ENCODE measurements around the gene DIDO1.

Gene DIDO1

DNA sequence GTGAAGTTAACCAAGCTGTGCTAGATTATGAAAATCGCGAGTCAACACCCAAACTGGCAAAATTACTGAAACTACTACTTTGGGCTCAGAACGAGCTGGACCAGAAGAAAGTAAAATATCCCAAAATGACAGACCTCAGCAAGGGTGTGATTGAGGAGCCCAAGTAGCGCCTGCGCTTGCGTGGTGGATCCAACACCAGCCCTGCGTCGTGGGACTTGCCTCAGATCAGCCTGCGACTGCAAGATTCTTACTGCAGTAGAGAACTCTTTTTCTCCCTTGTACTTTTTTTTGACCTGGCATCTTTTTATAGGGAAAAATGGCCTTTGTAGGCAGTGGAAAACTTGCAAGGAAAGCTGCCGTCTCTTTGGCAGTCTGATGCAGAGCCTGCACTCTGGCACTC, 18.4 kb upstream of the DIDO1 start:
- TF ChIP-seq, protein P1, sequence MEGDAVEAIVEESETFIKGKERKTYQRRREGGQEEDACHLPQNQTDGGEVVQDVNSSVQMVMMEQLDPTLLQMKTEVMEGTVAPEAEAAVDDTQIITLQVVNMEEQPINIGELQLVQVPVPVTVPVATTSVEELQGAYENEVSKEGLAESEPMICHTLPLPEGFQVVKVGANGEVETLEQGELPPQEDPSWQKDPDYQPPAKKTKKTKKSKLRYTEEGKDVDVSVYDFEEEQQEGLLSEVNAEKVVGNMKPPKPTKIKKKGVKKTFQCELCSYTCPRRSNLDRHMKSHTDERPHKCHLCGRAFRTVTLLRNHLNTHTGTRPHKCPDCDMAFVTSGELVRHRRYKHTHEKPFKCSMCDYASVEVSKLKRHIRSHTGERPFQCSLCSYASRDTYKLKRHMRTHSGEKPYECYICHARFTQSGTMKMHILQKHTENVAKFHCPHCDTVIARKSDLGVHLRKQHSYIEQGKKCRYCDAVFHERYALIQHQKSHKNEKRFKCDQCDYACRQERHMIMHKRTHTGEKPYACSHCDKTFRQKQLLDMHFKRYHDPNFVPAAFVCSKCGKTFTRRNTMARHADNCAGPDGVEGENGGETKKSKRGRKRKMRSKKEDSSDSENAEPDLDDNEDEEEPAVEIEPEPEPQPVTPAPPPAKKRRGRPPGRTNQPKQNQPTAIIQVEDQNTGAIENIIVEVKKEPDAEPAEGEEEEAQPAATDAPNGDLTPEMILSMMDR (IDR thresholded peaks at IDR 0.05) = no peak
- TF ChIP-seq ZFX (IDR thresholded peaks at IDR 0.05; ENCODE audit: borderline replicate concordance) = no peak
- no peak overlapping the region for H3K27ac ChIP-seq

DNA sequence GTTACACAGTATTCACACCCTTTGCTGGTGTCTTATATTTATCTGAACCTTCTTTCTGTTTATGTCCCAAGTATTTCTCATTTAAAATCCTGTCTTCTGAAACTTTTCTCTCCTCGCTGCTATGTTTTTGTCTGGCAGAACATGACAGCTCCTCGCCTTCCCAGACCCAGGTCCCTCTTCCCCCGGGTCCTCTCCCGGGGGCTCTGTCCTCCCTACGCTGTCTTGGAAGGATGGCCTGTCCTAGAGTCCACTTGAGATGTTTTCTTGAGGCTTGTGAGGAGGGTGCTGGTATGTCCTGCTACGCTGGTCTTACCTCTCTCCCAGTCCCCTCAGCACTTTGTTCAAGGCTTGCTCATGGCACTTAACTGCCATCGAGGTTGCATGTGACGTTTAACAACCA, 17.9 kb upstream of the DIDO1 start:
- TF ChIP-seq, protein P1 (IDR thresholded peaks at IDR 0.05) = no peak
- TF ChIP-seq ZFX (IDR thresholded peaks at IDR 0.05; ENCODE audit: borderline replicate concordance) = no peak
- H3K27ac ChIP-seq = no peak overlapping the region

DNA sequence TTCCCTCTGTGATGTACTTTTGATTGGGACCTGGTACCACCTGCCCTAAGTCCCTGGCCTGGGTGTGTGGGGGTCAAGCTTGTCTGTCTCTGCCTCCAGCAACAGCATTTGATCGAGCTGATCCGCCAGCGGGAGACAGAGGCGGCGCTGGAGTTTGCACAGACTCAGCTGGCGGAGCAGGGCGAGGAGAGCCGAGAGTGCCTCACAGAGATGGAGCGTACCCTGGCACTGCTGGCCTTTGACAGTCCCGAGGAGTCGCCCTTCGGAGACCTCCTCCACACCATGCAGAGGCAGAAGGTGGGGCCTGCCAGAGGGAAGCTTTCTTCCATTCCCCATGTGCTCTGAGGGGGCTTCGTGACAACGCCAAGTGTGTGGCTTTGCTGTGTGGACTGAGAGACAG, 17.1 kb upstream of the DIDO1 start:
- TF ChIP-seq, protein P1 (IDR thresholded peaks at IDR 0.05) = no peak
- no peak for TF ChIP-seq ZFX (IDR thresholded peaks at IDR 0.05; ENCODE audit: borderline replicate concordance)
- H3K27ac ChIP-seq = no peak overlapping the region

DNA sequence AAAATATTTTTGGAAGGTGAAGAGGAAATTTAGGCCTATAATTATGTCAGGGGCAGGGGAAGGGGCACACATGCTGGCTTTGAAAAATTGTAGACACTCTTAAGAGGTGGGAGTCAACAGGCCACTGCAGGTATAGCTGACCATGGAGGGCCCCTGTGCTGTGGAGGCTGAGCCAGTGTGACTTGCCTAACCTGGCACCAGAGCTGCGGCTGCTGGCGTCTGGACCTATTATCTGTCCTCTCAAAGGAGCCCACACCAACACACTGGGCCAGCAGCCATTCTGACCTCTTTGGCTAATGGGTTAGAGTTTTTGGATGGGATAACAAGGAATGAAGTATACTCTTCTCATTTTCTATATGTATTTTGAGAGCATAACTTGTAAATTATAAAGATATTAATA, 16.2 kb upstream of the DIDO1 start:
- no peak overlapping the region for H3K27ac ChIP-seq
- TF ChIP-seq ZFX (IDR thresholded peaks at IDR 0.05; ENCODE audit: borderline replicate concordance) = no peak
- TF ChIP-seq, protein P1 (IDR thresholded peaks at IDR 0.05) = no peak

DNA sequence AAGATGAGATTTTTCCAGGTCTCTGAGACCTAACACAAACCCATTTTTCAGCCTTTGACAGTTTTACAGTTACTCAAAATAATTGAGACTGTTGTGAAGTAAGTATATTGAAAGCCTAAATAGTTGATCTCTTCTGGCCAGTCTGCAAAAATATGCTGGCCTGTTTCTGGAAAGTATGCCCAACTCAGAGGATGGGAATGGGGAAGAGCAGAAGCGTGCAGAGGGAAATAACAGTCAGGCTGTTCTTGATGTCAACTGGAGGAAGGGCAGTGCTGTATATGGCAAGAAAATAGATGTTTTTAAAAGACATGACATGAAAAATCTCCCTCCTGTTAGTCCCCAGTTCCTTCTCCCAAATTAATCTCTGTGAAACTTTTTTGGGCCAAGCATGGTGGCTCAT, 15.5 kb upstream of the DIDO1 start:
- TF ChIP-seq ZFX (IDR thresholded peaks at IDR 0.05; ENCODE audit: borderline replicate concordance) = no peak
- TF ChIP-seq, protein P1 (IDR thresholded peaks at IDR 0.05) = no peak

DNA sequence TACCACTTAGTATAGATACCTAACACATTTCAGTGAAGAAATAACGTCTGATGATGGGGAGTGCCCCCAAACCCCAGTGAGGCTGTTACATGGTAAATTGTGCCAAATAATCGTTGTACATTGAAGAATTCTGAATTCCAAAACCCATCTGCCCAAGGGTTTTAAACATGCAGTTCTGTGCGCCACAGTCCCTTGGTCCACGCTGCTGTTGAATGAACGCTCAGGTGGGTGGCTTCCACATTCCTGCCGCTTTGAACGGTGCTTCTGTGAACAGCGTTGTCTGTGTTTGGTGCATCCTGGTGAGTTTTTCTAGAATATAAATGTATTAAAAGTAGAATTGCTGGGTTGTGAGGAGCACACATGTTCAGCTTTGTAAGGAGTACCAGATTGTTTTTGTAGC, 14.6 kb upstream of the DIDO1 start:
- TF ChIP-seq ZFX (IDR thresholded peaks at IDR 0.05; ENCODE audit: borderline replicate concordance) = no peak
- TF ChIP-seq, protein P1 (IDR thresholded peaks at IDR 0.05) = no peak
- H3K27ac ChIP-seq = no peak overlapping the region

More for the DNA sequence above, 15.5 kb upstream of the DIDO1 start:
- no peak overlapping the region for H3K27ac ChIP-seq

DNA sequence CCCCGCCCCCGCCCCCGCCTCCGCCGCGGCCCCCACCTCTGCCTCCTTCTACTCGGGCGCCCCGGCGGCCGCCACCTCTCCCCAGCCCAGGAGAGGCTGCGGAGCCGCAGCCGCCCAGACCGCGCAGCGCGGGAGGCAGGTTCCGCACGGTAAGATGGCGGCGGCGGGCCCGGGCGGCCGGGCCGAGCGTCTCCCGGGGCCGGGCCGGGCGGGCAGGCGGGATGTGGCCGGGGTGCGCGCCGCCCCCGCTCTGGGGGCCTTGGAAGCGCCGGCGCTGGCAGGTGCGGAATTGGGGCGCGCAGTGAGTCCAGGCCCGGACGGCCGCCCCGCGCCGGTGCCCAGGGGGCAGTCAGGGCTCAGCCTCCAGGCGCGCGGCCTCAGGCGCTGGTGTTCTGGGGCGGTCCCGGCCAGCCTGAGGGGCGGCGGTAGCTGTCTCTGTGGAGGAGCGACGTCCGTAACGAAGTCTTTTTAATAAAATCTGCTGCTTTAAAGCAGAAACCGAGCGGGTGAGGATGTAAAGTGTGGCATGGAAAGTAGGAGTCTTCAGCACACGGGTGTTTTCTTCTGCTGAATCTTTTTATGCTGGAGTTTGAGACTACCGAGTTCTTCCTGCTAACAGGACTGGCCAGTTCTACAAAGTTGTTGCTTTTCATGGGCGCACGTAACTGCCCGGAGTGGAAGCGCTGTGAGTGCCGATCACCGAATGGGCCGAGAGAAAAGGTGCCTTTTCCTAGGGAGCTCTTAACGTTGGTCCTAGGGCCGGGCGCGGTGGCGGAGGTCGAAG, 12.0 kb upstream of the DIDO1 start, which contains the start of gene GID8:
Gene GID8 (plus strand): TSS at position 43 of the 784 bp plus-strand sequence. CDS start 3,356 bp downstream, outside the sequence.
- TF ChIP-seq ZFX (IDR thresholded peaks at IDR 0.05; ENCODE audit: borderline replicate concordance) = no peak
- TF ChIP-seq, protein P1 (IDR thresholded peaks at IDR 0.05) = no peak
- peak within 1 kb of the TSS; percentile 86 for H3K27ac ChIP-seq
